Motor neuron (in vitro differentiated cells): ENCODE measurements around the gene PRPF39. TPM values are rescaled to one million over a fixed set of nuclear protein-coding genes. Genes with fewer than 3 reads are reported as not detected.
A peak's percentile ranks its signal among the peaks of the same experiment; 100 is the strongest.
"Not testable (repeated sequence)": the region's sequence is repeated elsewhere in the genome, so short reads cannot be mapped to it uniquely, and the experiment has no call there.

Experiments used
- ATAC-seq, 8 experiments: fragments of 200-7000 bp; cut with Tn5 transposase; replicated peaks in 6 of 8; 2 replicates each; pipeline ENCODE4 v1.8.0; 2021; ENCODE audit warnings: mild to moderate bottlenecking in 8 of 8, moderate library complexity in 8 of 8
- H3K27ac ChIP-seq, 2 donors: fragments of 250-450 bp; sonication (Bioruptor Pico); 2 replicates each; pipeline ENCODE4 v1.9.0; 2021; ENCODE audit warnings: antibody characterized with exemption in 2 of 2, mild to moderate bottlenecking in 2 of 2, moderate library complexity in 1 of 2
- H3K4me1 ChIP-seq, 2 donors: fragments of 250-450 bp; sonication (Bioruptor Pico); replicated peaks in 1 of 2; 2 replicates each; pipeline ENCODE4 v1.6.1; 2021; ENCODE audit warnings: antibody characterized with exemption in 2 of 2, mild to moderate bottlenecking in 2 of 2, moderate library complexity in 1 of 2
- H3K4me3 ChIP-seq, 5 donors: fragments of 250-450 bp; sonication (Bioruptor Pico); 2 replicates each; pipeline ENCODE4 v1.9.0; 2021; ENCODE audit warnings: antibody characterized with exemption in 5 of 5, mild to moderate bottlenecking in 5 of 5, moderate library complexity in 4 of 5
- WGBS, 10 experiments: fragments of 450-650 bp; shearing (Covaris generic); methylation state at CpG; one replicate each; pipeline ENCODE4 v1.0.0; 2022; 5-methylcytosine and 5-hydroxymethylcytosine counted together
- in situ Hi-C, 9 experiments: fragments of 400-800 bp; cut with MboI; loops; one replicate each; pipeline ENCODE4 v1.15.0; 2021; ENCODE audit warnings: low sequenced_read_pairs in 9 of 9, low pct_unique_long_range_greater_than_20kb in 2 of 9; ENCODE audit not compliant: unreplicated experiment in 9 of 9
- total RNA-seq, 8 experiments: library from RNA; unstranded; fragments of 300-600 nt; gene quantifications; 2 replicates each; pipeline versions ENCODE4 v1.2.3 to v1.2.4, GENCODE V29; 2022

The PRPF39 gene
- total RNA-seq, 8 experiments from 2014 or later = 27.7 to 41.3 (median 33.5) TPM

DNA sequence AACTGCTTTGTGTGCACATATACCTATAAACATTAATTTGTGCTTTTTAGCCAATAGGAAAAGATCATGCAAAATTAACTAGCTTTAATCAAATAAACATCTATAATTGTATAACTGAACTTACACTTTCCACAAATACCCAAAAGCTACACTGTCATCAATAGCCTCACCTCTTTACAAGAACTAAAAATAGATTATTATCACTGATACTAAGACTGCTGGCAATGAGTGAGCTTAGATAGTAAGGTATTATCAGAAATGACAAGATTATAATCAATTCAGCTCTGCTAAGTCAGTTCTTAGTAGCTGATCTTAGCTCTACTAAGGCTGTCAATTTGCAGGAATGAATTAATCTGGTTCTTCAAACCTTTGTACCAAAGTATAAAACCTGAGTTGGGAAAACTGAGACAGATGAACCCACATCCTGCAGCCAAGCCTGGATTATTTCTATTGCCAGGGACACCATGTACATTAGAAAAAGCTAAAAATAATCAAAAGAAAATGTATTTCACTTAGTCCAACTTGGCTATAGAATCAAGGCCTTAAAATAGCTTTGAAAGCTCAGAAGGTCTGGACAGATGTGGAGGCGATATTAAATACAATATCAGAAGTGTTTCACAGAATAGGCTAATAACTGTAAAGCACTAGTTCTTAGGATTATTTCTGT, 45.2 kb downstream of the PRPF39 start:
- WGBS, 10 experiments = 56 to 100% (median 82%) methylated on average over 1 of the region's 1 CpG; no CpG with 5 or more reads in 2 of the 10 experiments
- in situ Hi-C loops = no loop called here
- Histone ChIP-seq H3K4me3 (no peak overlapping the region), H3K4me1 (peaks cover 5% of the 10 kb centered on the region in 2 donors), H3K27ac (no peak overlapping the region)
- ATAC-seq = no peak

DNA sequence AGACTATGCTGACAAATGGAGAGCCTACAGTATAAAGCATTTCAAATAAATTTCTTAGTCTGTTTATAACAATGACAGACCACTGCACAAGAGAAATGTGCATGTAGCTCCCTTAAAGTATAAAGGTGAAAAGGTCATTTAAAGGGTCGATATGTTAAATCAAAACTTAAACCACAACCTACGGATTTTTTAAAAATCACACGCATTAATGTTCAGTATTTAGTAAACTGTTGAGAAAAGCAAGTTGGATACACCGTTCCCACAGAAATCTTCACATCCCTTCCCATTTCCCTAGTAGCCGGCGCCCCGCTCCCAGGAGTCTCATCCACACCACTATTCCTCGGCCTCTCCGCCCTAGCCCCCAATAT, 49.8 kb downstream of the PRPF39 start:
- in situ Hi-C loops = no loop called here
- Histone ChIP-seq H3K4me3 (peak overlapping the region; percentile 64 to 93 (median 85)), H3K27ac (peak overlapping the region; percentile 97), H3K4me1 (peaks cover 7 to 9% of the 10 kb centered on the region in 2 donors)
- ATAC-seq = peak in 4 of 8 experiments; percentile 1 to 15 (median 4)
- 0 to 17% (median 0%) methylated on average over 1 to 7 of the region's 9 CpGs; no CpG with 5 or more reads in 1 of the 10 experiments for WGBS, 10 experiments

DNA sequence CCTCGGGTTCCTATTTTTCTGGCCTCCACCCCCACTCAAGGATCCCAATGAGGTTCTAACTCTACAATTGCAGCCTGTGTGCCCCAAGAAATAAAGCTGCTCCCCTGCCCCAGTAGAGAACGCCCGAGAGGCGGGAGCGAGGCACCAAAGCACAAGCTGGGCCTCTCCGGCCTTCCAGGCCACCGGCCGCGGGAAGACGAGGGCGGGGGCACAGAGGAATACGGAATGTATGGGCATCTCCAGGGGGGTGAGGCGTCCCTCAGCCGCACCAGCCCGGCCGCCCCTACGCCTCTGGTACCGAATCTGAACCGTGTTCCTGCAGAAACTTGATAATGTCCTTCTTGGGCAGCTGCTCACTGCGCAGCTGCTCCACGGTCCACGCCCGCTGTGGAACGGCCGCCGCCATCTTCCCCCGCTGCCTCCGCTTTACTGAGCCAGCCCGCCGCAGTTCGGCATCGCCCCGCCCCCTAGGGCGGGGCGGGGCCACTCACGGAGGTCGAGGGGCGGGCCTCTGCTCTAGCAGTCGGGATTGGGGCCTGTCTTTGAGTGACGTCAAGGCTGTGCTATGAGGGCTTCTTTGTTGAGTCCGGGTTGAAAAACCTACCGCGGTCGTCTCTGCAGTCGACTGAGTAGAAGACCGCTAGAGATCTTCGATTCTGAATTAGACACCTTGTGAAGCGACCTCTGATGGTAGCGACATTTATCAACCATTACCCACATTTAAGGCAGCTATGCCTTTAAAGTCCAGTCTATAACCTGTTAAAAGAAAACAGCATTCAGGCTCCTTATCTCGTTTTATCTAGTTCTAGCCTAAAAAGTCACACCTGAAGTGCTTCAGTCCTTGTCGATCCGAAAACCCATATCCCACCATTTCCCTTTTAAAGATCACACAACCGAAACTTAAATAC, 50.4 kb downstream of the PRPF39 start, which contains the start of gene FKBP3:
TSS of gene FKBP3 (minus strand) at position 431 of the 908 bp plus-strand sequence. CDS start at position 406, 25 bp downstream.
- H3K4me1 ChIP-seq = peaks cover 7 to 12% of the 10 kb centered on the region in 2 donors
- in situ Hi-C loops = no loop called here
- H3K4me3 ChIP-seq = peak within 1 kb of the TSS; percentile 64 to 93 (median 85)
- peak; percentile 81 to 93 (median 90) for ATAC-seq
- WGBS, 10 experiments = 0 to 3% (median 0%) methylated on average over 1 to 10 of the region's 53 CpGs; no CpG with 5 or more reads in 2 of the 10 experiments
- H3K27ac ChIP-seq = peak within 1 kb of the TSS; percentile 97

DNA sequence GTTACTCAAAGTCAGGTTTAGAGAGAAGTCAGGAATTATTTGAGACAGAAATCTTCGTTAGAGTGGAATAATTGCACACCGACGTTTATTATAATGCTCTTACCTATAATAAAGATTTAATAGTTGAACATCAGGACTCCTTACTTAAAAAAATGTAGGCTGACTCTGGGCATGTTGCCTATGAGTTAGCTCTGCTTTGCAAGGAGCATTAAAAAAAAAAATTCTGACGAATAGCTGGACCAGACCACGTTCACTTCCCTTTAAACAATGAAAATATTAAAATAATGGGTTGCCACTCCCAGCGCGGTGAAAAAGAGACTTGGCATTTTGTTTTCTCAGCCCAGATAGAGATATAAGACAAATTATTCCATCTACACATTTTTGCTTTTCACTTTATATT, 51.2 kb downstream of the PRPF39 start:
- H3K4me1 ChIP-seq = peaks cover 7 to 12% of the 10 kb centered on the region in 2 donors
- peak overlapping the region; percentile 64 to 93 (median 85) for H3K4me3 ChIP-seq
- ATAC-seq = no peak
- in situ Hi-C loops = no loop called here
- WGBS, 10 experiments = 0 to 3% (median 0%) methylated on average over 2 to 7 of the region's 7 CpGs
- H3K27ac ChIP-seq = peak overlapping the region; percentile 11 to 30

DNA sequence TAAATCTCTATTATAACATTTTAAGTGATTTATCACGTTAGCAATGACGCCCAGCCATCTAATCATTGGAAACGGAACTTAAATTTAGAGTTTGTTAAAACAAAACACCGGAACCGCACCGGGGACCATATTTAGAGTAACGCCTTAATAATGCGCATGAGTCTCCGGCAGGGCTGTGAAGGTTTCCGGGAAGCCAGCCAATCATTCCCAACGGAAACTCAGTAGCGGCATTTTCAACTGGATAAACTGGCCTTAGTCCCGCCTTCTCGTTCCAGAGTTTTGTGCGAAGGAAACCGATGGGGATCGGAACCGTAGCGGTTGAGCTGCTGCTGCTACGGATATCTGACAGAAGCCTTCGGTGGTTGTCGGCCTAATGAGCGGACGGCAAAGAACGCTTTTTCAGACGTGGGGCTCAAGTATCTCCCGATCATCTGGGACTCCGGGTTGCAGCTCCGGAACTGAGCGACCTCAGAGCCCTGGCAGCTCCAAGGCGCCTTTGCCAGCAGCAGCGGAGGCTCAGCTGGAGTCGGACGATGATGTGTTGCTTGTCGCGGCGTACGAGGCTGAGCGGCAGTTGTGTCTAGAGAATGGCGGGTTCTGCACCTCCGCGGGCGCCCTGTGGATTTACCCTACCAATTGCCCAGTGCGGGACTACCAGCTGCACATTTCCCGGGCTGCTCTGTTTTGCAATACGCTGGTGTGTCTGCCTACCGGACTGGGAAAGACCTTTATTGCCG, 51.9 kb downstream of the PRPF39 start, which contains the start of gene FANCM:
TSS of gene FANCM (plus strand) at position 272 of the 737 bp plus-strand sequence. CDS start at position 374, 102 bp downstream.
- Histone ChIP-seq H3K4me1 (peaks cover 7 to 12% of the 10 kb centered on the region in 2 donors), H3K4me3 (peak within 1 kb of the TSS; percentile 64 to 93 (median 85)), H3K27ac (peak within 1 kb of the TSS; percentile 11 to 30)
- WGBS, 10 experiments = 0 to 3% (median 0%) methylated on average over 1 to 27 of the region's 48 CpGs
- in situ Hi-C loops = no loop called here
- peak; percentile 45 to 63 (median 52) for ATAC-seq

DNA sequence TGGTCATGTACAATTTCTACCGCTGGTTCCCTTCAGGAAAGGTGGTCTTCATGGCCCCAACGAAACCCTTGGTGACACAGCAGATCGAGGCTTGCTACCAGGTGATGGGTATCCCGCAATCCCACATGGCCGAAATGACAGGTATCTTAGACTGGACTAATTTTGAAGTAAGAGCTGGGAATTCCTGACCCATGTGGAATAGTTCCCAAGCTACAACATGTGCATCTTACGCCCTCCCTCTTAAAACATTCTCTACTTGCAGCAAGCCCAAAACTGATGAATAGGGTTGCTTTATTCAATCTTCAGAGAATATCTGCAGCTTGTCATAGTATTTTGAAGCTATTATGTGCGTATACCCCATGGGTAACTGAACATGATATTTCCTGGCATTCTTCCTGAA, 52.5 kb downstream of the PRPF39 start:
- peak overlapping the region in 1 of 2 donors; percentile 15 for H3K27ac ChIP-seq
- no peak for ATAC-seq
- peak overlapping the region; percentile 64 to 93 (median 85) for H3K4me3 ChIP-seq
- 0 to 20% (median 1%) methylated on average over 1 to 6 of the region's 7 CpGs; no CpG with 5 or more reads in 4 of the 10 experiments for WGBS, 10 experiments
- in situ Hi-C loops = no loop called here
- H3K4me1 ChIP-seq = peaks cover 7 to 12% of the 10 kb centered on the region in 2 donors

DNA sequence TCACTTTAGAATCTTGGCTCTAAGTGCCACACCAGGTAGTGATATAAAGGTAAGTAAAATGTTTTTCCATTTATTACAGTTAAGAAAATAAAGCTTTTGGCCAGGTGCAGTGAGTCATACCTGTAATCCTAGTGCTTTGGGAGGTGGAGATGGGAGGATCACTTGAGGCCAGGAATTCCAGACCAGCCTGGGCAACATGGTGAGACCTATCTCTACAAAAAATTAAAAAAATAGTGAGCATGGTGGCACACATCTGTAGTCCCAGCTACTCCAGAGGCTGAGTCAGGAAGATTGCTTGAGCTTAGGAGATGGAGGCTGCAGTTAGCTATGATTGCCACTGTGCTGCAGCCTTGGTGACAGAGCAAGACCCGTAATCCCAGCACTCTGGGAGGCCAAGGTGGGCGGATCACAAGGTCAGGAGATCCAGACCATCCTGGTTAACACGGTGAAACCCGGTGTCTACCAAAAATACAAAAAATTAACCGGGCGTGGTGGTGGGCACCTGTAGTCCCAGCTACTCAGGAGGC, 56.8 kb downstream of the PRPF39 start:
- no peak overlapping the region for H3K27ac ChIP-seq
- in situ Hi-C loops = no loop called here
- H3K4me3 ChIP-seq = no peak overlapping the region
- no peak for ATAC-seq
- WGBS, 10 experiments = 86 to 100% (median 100%) methylated on average over 2 to 6 of the region's 6 CpGs; no CpG with 5 or more reads in 3 of the 10 experiments
- H3K4me1 ChIP-seq = peaks cover 2 to 7% of the 10 kb centered on the region in 2 donors

DNA sequence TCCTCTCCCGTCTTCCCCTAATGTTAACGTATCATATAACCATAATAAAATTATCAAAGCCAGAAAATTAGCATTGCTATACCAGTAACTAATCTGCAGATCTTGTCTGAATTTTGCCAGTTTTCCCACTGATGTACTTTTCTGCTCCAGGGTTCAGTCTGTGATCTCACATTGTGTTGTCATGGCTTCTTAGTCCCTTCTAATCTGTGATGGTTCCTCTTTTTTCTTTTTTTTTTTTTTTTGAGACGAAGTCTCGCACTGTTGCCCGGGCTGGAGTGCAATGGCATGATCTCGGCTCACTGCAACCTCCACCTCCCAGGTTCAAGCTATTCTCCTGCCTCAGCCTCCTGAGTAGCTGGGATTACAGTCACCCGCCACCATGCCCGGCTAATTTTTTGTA, 58.2 kb downstream of the PRPF39 start:
- H3K4me1 ChIP-seq, ATAC-seq, H3K27ac ChIP-seq, in situ Hi-C loops, H3K4me3 ChIP-seq: not testable (repeated sequence)
- 86 to 100% (median 95%) methylated on average over 1 to 5 of the region's 8 CpGs; no CpG with 5 or more reads in 2 of the 10 experiments for WGBS, 10 experiments

DNA sequence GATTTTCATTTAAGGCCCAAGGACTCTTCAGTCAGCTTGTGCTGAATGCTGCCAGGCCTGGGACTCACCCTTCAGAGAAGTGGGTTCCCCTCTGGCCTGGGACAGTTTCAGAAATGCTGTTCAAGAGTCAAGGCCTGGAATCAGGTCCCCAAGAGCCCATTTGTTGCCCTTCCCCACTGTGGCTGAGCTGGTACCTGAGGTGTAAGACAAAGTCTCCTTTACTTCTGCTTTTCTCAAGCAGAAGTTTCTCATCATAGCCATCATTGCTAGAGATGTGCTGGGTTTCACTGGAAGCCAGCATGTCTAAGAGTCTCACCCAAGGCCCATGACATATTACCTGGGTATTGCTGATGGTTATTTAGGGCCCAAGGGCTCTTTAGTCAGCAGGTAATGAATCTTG, 60.7 kb downstream of the PRPF39 start:
- Histone ChIP-seq H3K4me3 (no peak overlapping the region), H3K27ac (no peak overlapping the region), H3K4me1 (no peaks in the 10 kb centered on the region)
- ATAC-seq = no peak
- in situ Hi-C loops = no loop called here

DNA sequence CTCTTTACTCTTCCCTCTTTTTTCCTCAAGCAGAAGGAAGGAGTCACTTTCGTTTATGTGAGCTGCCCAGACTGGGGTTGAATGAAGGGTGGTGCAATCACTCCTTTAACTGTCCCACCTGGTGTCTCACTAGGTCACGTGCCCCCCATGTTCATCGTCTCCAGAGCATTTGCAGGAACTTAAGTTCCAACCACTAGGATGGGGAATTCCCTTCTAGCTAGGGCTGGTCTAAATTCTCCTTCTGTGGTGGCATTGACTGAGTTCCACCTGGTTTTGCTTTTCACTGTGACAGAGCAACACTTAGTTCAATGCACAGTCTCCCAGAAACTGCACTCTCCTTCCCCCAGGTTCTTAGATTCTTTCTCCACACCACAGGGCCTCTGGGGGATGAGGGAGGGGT, 61.3 kb downstream of the PRPF39 start:
- H3K4me1 ChIP-seq = no peaks in the 10 kb centered on the region
- no peak for ATAC-seq
- no peak overlapping the region for H3K27ac ChIP-seq
- 60 to 100% (median 91%) methylated on average over 1 to 2 of the region's 3 CpGs; no CpG with 5 or more reads in 6 of the 10 experiments for WGBS, 10 experiments
- H3K4me3 ChIP-seq = no peak overlapping the region
- in situ Hi-C loops = no loop called here

DNA sequence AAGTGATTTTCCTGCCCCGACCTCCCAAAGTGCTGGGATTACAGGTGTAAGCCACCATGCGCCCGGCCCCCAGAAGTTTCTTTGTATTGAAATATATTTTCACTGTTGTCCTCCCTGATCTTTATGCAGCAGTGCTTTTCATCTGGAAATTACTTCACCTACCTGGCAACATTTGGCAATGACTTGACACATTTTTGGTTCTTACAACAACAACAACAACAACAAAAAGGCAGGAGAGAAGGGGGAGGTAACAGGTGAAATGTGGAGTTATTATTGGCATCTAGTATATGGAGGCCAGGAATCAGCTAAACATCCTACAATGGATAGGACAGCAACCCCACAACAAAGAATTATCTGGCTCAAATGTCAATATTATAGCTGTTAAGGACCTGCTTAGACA, 65.7 kb downstream of the PRPF39 start:
- in situ Hi-C loops = no loop called here
- 67 to 100% (median 100%) methylated on average over 1 to 3 of the region's 3 CpGs; no CpG with 5 or more reads in 1 of the 10 experiments for WGBS, 10 experiments
- ATAC-seq = no peak
- H3K4me1 ChIP-seq = no peaks in the 10 kb centered on the region
- no peak overlapping the region for H3K27ac ChIP-seq
- H3K4me3 ChIP-seq = no peak overlapping the region

DNA sequence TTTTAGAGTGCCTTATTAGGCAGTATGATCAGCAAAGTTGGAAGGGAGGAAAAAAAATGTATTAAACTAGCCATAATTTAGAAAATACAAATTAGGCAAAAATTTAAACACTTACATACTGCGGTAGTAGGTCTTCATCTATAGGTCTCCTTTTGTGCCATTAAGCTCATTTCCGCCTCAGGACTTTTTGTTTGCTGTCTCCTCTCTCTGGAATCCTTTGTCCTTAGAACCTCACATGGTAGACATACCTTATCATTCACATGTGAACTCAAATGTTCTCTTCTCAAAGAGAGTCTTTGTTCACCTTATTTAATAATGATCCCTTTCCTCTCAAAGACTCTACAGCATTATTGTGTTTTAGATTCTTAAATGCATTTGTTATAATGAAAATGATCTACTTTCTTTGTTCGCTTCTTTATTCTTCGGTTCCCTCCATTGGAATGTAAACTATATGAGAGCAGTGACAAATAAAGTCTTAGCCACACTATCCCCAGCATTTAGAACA, 66.5 kb downstream of the PRPF39 start:
- no peaks in the 10 kb centered on the region for H3K4me1 ChIP-seq
- no peak overlapping the region for H3K27ac ChIP-seq
- no peak for ATAC-seq
- in situ Hi-C loops = no loop called here
- WGBS, 10 experiments = 61 to 100% (median 88%) methylated on average over 2 to 4 of the region's 4 CpGs
- H3K4me3 ChIP-seq = no peak overlapping the region
